Adrenal gland (tissue), 12 donors: ENCODE measurements around the gene SH2D5. TPM values are rescaled to one million over a fixed set of nuclear protein-coding genes. Genes with fewer than 3 reads are reported as not detected.

Experiments
- DNase-seq, 7 donors: peaks; one replicate each; pipeline ENCODE4 v3.0.0-alpha.2; 2019 to 2020
- H3K27ac ChIP-seq, 5 donors: fragments of 200-600 bp; sonication (generic) in 4 of 5; 1 replicate in 3 of 5; 2 replicates in 2 of 5; pipeline versions ENCODE4 v1.5.1 to v1.8.0; 2016 to 2020; ENCODE audit warnings: mild to moderate bottlenecking in 1 of 5
- H3K27me3 ChIP-seq: fragments of 200-600 bp; 2 replicates; pipeline ENCODE4 v1.8.0; 2021
- H3K36me3 ChIP-seq, 2 donors: fragments of 200-600 bp; replicated peaks in 1 of 2; 1 replicate in 1 of 2; 2 replicates in 1 of 2; pipeline versions ENCODE4 v1.5.1 to v1.8.0; 2018 to 2022
- H3K4me1 ChIP-seq, 2 donors: fragments of 200-600 bp; replicated peaks in 1 of 2; 1 replicate in 1 of 2; 2 replicates in 1 of 2; pipeline versions ENCODE4 v1.5.1 to v1.8.0; 2018 to 2021
- H3K4me3 ChIP-seq, 4 donors: fragments of 200-600 bp; sonication (generic) in 3 of 4; one replicate each; pipeline ENCODE4 v1.5.1; 2016 to 2018
- H3K9me3 ChIP-seq, 3 donors: fragments of 200-600 bp; sonication (generic) in 1 of 3; replicated peaks in 1 of 3; 1 replicate in 2 of 3; 2 replicates in 1 of 3; pipeline versions ENCODE4 v1.5.1 to v1.8.0; 2016 to 2021
- POLR2A ChIP-seq, 2 donors: fragments of 450-650 bp; IDR thresholded peaks; one replicate each; pipeline ENCODE4 v1.6.1; 2017; ENCODE audit warnings: antibody characterized with exemption in 2 of 2, mild to moderate bottlenecking in 2 of 2, moderate library complexity in 1 of 2
- WGBS, 4 donors: extraction: QIAGEN DNeasy Blood & Tissue Kit in 2 of 4; methylation state at CpG; one replicate each; pipeline versions ENCODE4 v1.1.5 to v1.1.7; 2013 to 2017; 5-methylcytosine and 5-hydroxymethylcytosine counted together
- intact Hi-C, 2 donors: fragments of 100-400 bp; cut with DNase I; formaldehyde crosslinking; loops; one replicate each; pipeline versions ENCODE4 v1.14.1 to v1.15.0; 2022 to 2023
- polyA plus RNA-seq, 3 donors: library from polyadenylated mRNA; stranded (reverse); fragments of 200-250 nt in 2 of 3; fragments of 350-450 nt in 1 of 3; fragmentation: Illumina TruSeq in 1 of 3; extraction: RNeasy Lipid Tissue Mini Kit (QIAGEN cat#74804) in 1 of 3; gene quantifications; one replicate each; pipeline ENCODE4 v1.2.3, GENCODE V29; 2013 to 2014
- total RNA-seq, 9 donors: library from RNA; depleted of rRNA in 4 of 9; stranded (reverse); fragments of >200 nt in 4 of 9; fragments of 120-200 nt in 1 of 9; fragmentation: NEBNext Ultra II Directional in 1 of 9; extraction: Animal tissue kit (Norgen Biotek cat#: 25700) in 1 of 9; gene quantifications; one replicate each; pipeline versions ENCODE4 v1.1.0 to v1.2.4, GENCODE V29; 2013 to 2023
- TF ChIP-seq, protein P1 (sequence below), 6 experiments: fragments of 450-650 bp in 4 of 6; fragments of 200-600 bp in 2 of 6; sonication (generic) in 1 of 6; IDR thresholded peaks; 1 replicate in 5 of 6; 2 replicates in 1 of 6; pipeline versions ENCODE4 v1.5.1 to v1.8.0; 2016 to 2021; ENCODE audit warnings: antibody characterized with exemption in 6 of 6, mild to moderate bottlenecking in 2 of 6, moderate library complexity in 1 of 6
- donor health status: healthy with polysubstance abuse.
- donor health status: Bipolar disorder and iron deficiency.
- donor health status: DM: yes; HTN: yes; CAD: no.
- donor health status: DM: no; HTN: no; CAD: no.
- donor health status: DM: no; HTN: no; CAD: no.
- donor health status: DM: yes; HTN: yes; CAD: no.

The SH2D5 gene
- total and polyA plus RNA-seq, 12 donors = 0.06 to 1.9 (median 0.43) TPM; not detected in 3

DNA sequence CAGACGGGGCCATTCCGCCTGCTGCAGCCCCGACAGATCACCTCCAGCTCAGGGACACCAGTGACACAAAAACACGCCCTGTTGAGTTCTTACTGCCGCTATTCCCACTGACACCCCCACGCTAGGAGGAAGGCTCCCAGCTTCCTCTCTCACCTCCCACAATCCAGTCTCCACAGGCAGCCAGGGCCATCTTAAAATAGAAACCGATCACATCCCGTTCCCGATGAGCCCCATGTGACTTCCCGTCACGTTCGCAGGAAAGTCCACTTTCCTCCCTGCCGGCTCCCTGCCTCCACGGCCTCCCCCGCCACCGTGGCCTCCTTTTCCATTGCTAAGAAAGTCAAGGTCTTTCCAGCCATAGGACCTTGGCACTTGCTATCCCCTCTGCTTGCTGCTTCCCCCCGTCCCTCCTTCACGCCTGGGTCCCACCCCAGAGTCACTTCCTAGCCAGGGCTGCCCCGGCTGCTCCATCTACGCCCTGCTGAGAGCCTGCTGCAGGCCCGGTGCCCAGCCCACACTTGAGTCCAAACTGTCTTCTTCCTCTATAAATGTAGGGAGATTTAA, 47.3 kb downstream of the SH2D5 start:
- intact Hi-C loops = no loop called here
- Histone ChIP-seq H3K4me1 (peaks cover 20 to 35% of the 10 kb centered on the region in 2 donors), H3K27me3 (no peaks in the 10 kb centered on the region), H3K27ac (peak overlapping the region; percentile 26 to 89 (median 82)), H3K36me3 (no peaks in the 10 kb centered on the region), H3K4me3 (peak overlapping the region in 3 of 4 donors; percentile 16 to 46 (median 44)), H3K9me3 (no peaks in the 10 kb centered on the region)
- peak; percentile 77 to 86 (median 81) for DNase-seq
- whole genome bisulfite sequencing, 4 donors = 30 to 64% (median 43%) methylated on average over 16 to 21 of the region's 21 CpGs
- TF ChIP-seq, protein P1, sequence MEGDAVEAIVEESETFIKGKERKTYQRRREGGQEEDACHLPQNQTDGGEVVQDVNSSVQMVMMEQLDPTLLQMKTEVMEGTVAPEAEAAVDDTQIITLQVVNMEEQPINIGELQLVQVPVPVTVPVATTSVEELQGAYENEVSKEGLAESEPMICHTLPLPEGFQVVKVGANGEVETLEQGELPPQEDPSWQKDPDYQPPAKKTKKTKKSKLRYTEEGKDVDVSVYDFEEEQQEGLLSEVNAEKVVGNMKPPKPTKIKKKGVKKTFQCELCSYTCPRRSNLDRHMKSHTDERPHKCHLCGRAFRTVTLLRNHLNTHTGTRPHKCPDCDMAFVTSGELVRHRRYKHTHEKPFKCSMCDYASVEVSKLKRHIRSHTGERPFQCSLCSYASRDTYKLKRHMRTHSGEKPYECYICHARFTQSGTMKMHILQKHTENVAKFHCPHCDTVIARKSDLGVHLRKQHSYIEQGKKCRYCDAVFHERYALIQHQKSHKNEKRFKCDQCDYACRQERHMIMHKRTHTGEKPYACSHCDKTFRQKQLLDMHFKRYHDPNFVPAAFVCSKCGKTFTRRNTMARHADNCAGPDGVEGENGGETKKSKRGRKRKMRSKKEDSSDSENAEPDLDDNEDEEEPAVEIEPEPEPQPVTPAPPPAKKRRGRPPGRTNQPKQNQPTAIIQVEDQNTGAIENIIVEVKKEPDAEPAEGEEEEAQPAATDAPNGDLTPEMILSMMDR (IDR thresholded peaks at IDR 0.05) = no peak
- TF ChIP-seq POLR2A (IDR thresholded peaks at IDR 0.05) = peak in 1 of 2 donors; percentile 73

DNA sequence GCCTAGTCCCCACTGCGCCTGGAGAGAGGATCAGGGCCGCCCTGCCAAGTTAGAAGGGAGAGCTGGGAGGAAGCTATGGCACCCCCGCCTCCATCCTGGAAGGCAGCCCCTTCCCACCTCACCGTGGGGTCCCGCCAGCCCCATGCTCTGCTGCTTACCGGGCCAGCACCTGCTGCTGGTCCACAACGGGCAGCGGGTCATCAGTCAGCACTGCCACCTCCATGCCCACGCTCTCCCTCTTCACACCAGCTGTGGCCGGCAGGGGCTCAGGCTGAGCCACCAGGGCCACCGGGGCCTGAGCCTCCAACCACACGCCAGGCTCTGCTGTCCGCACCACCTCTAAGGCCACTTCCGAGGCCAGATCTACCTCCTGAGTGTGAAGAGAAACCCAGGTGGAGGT, 47.9 kb downstream of the SH2D5 start:
- peak overlapping the region; percentile 26 to 89 (median 82) for H3K27ac ChIP-seq
- no peak for TF ChIP-seq POLR2A (IDR thresholded peaks at IDR 0.05)
- TF ChIP-seq, protein P1 (IDR thresholded peaks at IDR 0.05) = peak in 1 of 6 experiments; percentile 18
- WGBS, 4 donors = 37 to 71% (median 56%) methylated on average over 6 to 14 of the region's 14 CpGs
- intact Hi-C loops = no loop called here
- H3K4me3 ChIP-seq = peak overlapping the region in 3 of 4 donors; percentile 16 to 46 (median 44)
- peaks cover 24 to 40% of the 10 kb centered on the region in 2 donors for H3K4me1 ChIP-seq
- H3K9me3 ChIP-seq = no peaks in the 10 kb centered on the region
- DNase-seq = peak in 3 of 7 donors; percentile 37 to 42 (median 40)
- no peaks in the 10 kb centered on the region for H3K36me3 ChIP-seq
- H3K27me3 ChIP-seq = no peaks in the 10 kb centered on the region

DNA sequence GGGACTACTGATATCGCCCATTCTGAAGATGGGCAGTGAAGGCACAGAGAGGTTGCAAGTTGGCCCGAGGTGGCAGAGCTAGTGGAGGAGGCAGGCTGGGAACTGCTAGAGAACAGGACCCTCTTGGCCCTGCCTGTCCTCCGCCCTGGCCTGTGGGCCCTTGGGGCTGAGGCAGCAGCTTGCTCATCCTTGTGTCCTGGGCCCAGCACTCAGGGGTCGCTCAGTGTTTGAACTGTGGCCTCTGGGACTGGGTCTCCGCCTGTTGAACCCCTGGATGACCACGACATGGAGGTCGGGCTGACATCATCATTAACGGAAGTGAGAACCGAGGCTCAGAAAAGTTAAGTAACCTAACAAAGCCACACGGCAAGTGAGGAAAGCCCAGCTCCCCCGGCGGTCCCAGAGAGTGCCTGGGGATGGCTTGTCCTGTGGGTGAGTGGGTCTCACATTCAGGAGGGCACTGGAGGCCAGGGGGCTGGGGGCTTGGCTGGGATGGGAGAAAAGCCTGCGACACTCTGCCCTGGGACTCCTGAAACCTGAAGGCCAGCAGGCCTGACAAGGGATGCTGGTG, 48.4 kb downstream of the SH2D5 start:
- intact Hi-C loops = no loop called here
- no peak for DNase-seq
- H3K36me3 ChIP-seq = no peaks in the 10 kb centered on the region
- peak overlapping the region in 3 of 5 donors; percentile 82 to 89 (median 84) for H3K27ac ChIP-seq
- no peaks in the 10 kb centered on the region for H3K27me3 ChIP-seq
- WGBS, 4 donors = 57 to 72% (median 66%) methylated on average over 10 to 13 of the region's 13 CpGs
- peak overlapping the region in 1 of 4 donors; percentile 46 for H3K4me3 ChIP-seq
- H3K9me3 ChIP-seq = no peaks in the 10 kb centered on the region
- H3K4me1 ChIP-seq = peaks cover 24 to 41% of the 10 kb centered on the region in 2 donors
- TF ChIP-seq, protein P1 (IDR thresholded peaks at IDR 0.05) = no peak
- TF ChIP-seq POLR2A (IDR thresholded peaks at IDR 0.05) = no peak

DNA sequence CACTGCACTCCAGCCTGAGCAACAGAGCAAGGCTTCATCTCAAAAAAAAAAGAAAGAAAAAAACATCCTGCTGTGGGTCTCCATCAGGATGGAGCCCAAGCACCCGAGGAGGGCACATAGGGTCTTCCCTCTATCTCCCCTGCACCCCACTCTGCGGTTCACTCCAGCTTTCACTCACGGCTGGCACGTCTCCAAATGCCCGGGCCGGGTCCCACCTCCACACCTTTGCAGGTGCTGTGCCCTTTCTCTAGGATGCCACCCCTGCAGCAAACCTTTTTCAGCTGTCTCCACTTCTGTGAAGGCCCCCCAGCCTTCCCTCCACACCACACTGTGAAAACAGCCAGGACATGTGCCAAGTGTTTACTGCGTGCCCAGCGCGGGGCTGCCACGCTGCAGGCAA, 48.9 kb downstream of the SH2D5 start:
- intact Hi-C loops = no loop called here
- no peak for DNase-seq
- Histone ChIP-seq H3K9me3 (no peaks in the 10 kb centered on the region), H3K27ac (peak overlapping the region in 1 of 5 donors; percentile 89), H3K36me3 (no peaks in the 10 kb centered on the region), H3K4me1 (peaks cover 24 to 41% of the 10 kb centered on the region in 2 donors), H3K4me3 (no peak overlapping the region), H3K27me3 (no peaks in the 10 kb centered on the region)
- no peak for TF ChIP-seq POLR2A (IDR thresholded peaks at IDR 0.05)
- TF ChIP-seq, protein P1 (IDR thresholded peaks at IDR 0.05) = no peak
- WGBS, 4 donors = 69 to 82% (median 78%) methylated on average over 10 of the region's 10 CpGs
